SK-N-DZ (cell line): ENCODE results near the gene GKN1.
A peak's percentile ranks its signal among the peaks of the same experiment; 100 is the strongest.

Experiments used
- DNase-seq: peaks from one replicate; pipeline ENCODE4 v3.0.0-alpha.2; 2015; ENCODE audit warnings: low spot score

The GKN1 gene

DNA sequence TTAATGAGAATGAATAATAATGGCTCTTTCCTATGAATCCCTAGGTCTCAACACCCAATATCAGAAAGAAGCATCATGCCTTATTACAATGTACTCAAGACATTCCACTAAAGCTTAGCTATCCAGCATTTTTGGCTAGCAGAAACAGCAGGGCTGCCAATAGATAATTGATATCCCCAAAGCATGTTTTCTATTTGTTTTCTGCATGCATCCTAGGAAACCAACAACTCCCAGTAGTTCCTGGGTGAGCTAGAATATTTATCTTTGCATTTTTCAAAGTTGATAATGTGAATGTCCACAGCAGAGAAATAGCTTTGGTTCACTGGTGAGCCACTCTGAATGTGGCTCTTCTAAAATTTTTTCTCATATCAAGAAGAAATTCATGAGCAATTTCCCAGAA, 32.7 kb downstream of the GKN1 start:
- DNase-seq = no peak

DNA sequence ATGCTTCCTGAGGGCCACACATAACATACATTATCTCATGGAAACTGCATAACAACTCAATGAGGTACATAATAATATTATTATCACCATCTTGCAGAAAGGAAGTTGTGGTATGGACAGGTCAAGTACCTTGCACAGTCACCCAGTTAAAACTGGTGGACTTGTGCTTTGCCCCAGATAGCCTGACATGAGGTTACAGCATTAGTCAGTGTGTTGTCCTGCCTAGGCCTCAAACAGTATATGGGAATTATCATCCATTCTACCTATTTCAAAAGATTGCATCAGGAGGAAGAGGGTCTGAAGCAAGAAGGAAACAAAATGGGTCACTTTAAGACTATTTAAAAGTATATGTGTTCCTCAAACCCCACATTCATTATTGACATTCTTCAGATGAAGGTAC, 33.2 kb downstream of the GKN1 start:
- no peak for DNase-seq

DNA sequence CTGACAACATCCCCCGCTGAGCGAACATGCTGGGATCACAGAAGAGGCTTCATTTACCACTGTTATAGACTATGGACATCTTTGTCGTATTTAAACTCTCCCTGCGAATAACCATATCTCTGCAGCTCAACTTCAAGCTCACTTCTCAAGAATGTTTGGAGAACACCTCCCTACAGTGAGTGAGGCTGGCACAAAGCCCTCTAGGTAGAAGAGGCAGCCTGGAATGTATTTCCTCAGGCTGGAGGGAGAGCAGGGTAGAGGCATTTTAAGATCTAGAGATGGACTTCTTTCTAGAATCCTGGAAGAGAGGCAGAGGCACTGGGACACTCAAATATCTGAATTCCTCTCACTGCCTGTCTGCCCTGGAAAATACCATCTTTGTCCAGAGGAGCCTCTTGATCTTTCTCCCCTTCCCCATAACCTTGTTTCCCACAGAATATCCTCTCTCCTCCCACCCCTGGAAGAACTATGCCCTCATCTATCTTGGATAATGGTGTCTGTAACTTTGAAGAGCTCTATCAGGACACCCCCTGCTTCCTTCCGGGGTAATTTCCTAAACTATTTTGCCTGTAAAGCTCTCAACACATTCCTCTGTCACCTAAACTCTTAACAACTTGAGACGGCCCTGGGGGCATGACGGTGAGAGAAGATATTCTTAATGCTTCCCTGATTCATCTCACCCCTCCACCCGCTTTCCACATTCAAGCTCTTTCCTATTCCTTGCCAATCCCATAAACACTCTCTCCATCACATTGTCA, 36.2 kb downstream of the GKN1 start:
- no peak for DNase-seq

DNA sequence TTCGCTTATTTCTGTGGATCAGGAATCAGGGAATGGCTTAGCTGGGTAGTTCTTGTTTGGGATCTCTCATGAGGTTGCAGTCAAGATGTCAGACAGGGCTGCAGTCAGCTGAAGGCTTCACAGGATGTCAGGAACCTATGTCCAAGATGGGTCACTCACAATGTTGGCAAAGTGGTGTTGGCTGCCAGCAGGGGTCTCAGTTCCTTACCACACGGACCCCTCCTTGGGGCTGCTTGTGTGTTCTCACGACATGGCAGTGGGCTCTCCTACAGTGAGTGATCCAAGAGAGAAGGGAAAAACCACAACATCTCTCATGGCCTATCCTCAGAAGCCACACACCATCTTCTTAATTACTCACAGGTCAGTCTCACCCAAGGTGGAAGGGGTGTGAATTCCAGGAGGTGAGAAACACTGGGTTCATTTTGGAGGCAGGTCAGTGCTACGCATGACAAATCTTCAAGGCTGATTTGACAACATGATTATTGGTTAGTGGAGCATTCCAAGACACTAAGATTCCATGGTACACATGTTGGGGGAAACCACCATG, 37.2 kb downstream of the GKN1 start:
- peak; percentile 67 for DNase-seq

DNA sequence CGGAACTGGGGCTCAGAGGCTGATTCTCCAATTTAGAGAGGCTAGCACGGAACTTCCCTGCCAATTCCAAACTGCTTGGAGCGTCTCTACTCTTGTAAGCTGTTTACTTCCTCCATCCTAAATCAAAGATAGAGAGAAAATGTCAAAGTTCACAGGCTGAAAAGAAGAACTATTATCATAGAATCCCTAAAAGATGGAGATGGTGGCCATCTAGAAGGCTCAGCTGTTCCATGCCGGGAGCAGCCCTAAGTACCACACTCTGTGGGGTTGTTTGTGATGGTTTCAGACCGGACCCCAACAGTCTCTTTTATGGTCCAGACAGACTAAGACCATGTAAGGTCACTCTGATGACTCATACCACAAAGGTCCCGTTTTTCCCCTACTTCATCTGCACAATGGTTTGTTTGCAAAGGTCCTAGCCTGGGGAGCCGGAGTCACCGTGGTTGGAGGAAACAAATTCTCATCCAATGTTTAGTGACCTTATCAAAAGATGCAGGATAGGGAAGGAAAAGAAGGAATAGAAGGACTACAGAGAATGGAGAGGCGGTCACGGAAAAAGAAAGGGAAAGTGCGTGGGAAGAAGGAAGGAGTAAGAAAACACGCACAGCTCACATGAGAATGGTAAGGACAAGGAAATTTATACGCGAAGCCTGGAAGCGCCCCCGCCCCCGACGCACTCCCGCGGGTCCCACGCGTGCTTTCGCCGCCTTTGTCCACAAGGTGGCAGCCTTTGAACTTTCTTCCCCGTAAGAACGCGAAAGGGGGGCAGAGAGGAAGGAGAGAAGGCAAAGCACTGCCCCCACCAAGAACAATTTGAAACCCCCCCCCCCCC, 38.1 kb downstream of the GKN1 start:
- DNase-seq = peak; percentile 69

DNA sequence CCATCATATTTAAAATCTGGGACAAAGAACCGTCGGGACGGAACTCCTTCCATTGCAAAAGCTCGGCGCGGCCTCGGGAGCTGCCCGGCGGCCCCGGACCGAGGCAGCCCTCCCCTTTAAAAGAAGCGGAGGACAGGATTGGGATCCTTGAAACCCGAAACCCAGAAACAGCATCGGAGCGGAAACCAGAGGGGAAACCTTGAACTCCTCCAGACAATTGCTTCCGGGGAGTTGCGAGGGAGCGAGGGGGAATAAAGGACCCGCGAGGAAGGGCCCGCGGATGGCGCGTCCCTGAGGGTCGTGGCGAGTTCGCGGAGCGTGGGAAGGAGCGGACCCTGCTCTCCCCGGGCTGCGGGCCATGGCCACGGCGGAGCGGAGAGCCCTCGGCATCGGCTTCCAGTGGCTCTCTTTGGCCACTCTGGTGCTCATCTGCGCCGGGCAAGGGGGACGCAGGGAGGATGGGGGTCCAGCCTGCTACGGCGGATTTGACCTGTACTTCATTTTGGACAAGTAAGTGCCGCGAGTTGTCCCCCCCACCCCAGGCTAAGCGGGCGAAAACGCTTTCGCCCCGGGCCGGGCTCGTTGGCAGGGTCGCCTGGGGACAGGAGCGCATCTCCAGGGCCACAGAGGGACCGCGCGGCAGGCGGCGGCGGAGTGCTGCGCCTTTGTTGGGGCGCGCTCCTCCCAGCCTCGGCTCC, 38.9 kb downstream of the GKN1 start, which contains the start of gene ANTXR1:
ANTXR1 (plus strand) TSS at position 38 of the 698 bp plus-strand sequence; CDS start at position 359, 321 bp downstream.
- DNase-seq = peak; percentile 83

DNA sequence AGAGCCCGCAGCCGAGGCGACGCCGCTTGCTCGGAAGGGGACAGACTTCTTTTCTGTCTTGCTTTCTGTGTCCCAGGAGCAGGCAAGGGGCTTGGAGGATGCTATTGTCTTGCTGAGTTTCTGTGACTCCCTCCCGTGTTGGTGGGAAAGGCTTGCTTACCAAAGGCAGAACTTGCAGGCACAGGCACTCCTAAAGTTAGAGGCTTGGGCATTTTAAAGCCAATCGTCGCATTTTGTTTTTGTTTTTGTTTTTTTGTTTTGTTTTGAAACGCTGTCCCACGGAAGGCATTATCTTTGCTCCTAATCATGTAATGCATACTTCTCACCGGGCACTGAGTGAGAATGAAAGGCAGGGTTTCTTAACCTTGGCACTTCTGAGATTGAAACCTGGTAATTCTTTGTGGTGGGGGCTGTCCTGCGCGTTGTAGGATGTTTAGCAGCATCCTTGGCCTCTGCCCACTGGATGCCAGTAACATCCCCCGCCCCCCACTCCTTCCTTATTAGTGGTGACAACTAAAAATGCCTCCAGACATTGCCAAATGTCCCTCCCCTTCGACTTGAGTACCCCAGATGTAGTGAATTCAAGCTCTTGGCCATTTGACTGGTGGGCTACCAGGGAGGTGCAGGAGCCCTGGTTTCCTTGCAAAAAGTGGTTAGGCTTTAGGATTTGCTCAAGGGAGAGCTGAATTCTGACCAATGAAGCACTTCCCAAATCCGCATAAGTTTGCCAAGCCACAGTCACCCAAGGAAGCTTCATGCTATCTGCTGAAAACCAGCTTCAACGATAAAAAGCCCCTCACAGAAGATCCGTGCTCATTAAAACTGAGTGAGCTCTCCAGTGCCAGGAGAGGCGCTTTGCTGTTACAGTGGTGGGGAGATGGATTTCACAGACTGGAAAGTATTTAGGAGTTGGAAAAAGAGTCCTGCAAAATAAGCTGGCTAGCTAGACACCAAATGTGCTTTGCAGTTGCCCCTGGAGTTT, 39.7 kb downstream of the GKN1 start:
- DNase-seq = peak; percentile 35

DNA sequence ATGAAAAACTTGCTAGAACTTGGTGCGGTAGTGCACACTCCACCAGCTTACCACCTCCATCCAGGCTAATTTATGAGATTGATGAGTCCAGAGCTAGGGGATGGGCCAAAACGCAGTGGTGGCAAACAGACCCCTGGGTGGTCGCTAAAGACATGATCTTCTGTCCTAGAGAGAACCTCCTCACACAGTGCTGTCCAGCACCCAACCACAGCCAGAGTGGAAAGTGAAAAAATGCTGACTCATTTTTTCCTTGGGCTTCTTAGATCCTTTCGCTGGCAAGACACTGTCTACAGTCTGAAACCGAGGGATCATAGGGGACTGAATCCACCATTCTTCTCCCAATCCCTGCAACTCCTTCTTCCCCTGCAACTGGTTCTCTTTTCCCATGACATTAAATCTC, 42.6 kb downstream of the GKN1 start:
- no peak for DNase-seq

DNA sequence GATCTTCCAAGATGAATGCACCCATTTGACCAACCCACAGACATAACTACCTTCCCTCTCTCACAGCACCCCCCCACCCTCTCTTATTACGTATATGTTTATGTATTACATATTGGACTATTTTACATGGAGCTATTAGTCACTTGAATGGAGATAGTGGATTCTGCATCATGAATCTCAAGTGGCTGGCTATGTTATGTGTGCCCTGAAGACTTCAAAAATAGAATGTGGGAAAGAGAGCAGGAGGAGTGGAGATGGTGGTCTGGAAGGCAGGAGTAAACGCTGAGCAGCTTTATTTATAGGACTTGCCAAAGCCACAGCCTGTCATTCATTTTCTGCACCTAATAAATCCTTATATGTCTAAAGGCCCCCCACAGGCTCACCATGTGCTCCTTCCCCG, 43.4 kb downstream of the GKN1 start:
- no peak for DNase-seq

DNA sequence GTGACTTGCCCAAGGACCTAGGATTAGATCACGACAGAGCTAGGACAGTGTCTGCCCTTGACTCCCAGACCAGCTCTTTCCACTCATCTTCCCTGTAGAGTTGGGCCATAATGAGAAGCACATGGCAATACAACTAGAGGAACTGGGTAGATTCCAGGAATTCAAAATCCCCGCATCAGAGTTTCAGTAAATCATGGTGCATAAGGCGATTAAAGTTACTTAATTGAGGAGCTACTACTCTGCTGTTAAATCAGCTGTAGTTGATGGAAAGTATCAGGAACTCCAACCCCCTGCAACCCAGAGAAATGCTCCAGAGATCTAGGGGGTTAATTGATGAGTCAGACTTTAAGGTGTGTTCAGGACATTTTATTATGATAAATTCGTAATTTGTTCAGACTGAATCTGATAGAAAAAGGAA, 44.3 kb downstream of the GKN1 start:
- DNase-seq = no peak

DNA sequence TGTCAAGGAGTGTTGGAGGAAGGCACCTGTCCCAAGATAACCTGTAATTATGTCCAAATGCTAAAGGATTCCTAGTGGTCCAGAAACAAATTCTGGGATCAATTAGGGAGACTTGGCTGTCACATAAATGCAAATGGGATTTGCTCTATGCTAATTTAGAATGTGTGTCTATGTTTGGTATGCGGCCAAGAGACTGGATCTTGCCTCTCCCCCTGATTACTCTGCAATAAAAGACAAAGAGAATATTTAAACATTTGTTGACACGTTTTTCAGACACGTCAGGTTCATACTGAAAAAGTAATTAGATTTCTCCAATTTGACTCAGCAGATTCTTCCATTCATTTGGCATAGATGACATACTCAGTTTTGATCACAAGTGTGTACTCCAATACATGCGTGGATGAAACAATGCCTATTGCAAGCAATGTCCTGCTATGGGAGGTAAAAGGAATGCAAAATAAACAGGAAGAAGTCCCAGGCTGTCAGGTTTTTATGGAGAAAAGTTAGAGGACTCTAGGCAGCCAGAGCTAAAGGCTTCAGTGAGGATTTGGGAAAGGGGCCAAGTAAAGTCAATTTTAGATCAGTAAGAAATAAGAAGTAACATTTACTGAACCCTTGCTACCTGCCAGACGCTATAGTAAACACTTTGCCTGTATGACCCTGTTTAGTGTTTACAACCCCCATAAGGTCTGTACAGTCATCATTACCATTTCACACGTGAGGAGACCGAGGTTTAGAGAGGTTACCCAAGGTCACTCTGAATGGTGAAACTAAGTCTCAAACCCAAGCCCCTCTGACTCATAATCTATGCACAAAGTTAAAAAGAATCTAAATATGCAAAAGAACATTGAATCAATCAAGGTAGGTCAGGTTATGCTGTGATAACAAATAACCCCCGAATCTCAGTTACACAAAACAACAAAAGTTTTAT, 46.3 kb downstream of the GKN1 start:
- no peak for DNase-seq

DNA sequence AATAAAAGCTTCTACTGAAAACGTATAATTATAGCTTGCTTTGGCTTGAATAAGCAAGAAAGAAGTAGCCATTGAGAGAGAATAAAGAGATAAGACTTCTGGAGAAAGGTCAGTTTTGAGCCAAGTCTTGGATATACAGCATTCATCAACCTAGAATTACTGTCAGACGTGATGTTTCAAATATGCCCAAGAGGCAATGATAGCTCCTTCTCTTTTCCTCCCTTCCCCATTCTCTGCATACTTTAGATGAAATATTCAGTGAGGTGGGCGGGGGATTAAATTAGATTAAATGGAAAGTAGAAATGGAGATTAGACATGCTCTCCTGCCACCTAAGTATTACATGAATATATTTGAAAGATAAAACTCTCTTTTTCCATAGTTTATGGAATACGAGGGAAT, 47.3 kb downstream of the GKN1 start:
- DNase-seq = no peak

DNA sequence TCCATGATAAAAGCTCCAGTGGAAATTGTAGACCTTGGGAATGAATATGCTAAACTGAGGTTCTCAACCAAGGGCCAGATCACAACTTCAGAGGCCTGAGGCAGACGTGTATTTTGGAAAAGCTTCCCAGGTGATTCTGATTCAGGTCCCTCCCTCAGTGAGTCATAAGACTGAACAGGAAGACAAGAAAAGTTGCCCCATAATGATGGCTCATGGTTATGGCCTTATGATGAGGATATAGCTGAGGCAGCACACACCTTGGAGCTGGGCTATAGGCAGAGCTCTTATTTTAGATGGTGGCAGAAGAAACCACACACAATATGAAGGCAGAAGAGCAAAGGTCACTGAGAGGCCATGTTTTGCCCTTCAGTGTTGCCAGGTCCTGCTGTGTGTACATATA, 48.1 kb downstream of the GKN1 start:
- DNase-seq = no peak

DNA sequence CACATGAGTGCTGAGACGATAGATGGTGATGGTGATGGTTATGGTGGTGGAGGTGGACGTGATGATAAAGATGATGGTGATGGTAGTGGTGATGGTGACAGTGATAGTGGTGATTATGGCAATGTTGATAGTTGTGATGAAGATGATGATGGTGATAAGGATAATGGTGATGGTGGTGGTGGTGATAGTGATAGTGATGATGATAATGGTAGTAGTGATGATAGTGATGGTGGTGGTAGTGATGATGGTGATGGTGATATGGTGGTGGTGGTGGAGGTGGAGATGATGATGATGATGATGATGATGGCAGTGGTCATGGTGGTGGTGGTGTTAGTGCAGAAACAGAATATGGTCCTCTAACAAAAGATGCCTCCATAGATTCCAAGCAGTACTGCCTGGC, 48.8 kb downstream of the GKN1 start:
- no peak for DNase-seq

DNA sequence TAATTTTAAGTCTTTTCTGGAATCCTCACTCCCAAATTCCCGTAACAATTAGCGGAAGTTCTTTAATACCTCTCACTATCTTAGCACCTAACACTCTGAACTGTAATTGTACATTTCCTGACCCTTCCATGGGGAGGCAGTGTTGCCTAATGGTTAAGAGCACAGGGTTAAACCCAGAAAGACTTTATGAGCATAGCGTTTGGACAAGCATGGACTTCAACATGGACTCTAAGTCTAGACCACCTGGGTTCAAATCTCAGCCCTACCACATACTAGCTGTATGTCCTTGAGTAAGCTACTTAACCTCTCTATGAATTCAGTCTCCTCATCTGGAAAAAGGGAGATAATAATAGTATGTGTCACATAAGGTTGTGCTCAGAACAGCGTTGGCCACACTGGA, 51.6 kb downstream of the GKN1 start:
- DNase-seq = no peak

DNA sequence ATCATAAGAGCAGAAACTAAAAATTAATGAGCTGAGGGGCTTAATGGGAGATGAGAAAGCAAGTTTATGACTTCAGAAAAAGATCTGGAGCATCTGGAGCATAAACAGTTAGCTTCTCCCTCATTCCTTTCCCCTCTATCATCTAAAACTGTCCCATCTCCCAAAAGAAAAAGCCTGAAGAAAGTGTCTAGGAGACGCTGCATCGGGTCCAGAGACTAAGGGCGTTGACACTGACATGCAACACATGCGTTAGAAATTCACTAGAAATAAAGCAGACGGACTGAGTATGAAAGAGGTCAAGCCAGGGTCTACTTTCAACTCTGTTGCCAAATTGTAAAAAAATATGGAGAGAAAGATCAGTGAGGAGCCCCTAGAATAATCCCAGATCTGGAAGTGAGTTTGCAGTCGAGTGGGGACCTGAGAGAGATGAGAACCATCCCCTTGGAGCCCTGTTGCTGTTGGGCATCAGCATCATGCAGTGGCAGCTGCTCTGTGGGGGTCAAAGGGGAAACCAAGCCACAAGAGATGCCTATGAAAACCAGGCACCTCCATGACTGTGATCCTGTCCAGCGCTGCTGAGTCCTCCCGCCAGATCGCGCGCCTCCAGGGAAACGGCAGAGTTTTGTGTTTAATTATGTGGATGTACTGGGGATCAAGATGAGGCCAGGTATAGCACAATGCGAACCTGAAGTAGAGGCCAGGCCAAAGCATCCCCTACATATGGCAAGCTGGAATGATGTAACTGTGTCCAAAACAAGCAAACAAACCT, 52.4 kb downstream of the GKN1 start:
- DNase-seq = no peak
